K562 (cell line): ENCODE measurements around the gene KCTD11. TPM values are rescaled to one million over a fixed set of nuclear protein-coding genes. Genes with fewer than 3 reads are reported as not detected.

Experiments
- ATF1 ChIP-seq, 2 experiments: fragments of 450-650 bp in 1 of 2; IDR thresholded peaks; 2 replicates each; pipeline ENCODE4 v1.6.1; 2016; ENCODE audit warnings: missing compliant biosample characterization in 1 of 2, missing genetic modification characterization in 1 of 2
- EGR1 ChIP-seq: fragments of 450-650 bp; conservative IDR thresholded peaks from 2 replicates; pipeline ENCODE4 v1.6.1; 2017; ENCODE audit warnings: mild to moderate bottlenecking
- GABPB1 ChIP-seq: sonication (generic); formaldehyde crosslinking; IDR thresholded peaks from 2 replicates; pipeline ENCODE4 v1.8.0; 2022; ENCODE audit warnings: mild to moderate bottlenecking, missing genetic modification reagents
- JUND ChIP-seq, 2 experiments: IDR thresholded peaks; 2 replicates in 1 of 2; 3 replicates in 1 of 2; pipeline ENCODE4 v1.6.1; 2011; ENCODE audit warnings: borderline replicate concordance in 2 of 2, low read depth in 2 of 2, low read length in 2 of 2, improper control_type of control experiment in 1 of 2, missing biosample characterization in 1 of 2, missing genetic modification characterization in 1 of 2, missing genetic modification reagents in 1 of 2
- MCM3 ChIP-seq: fragments of 450-650 bp; IDR thresholded peaks from 2 replicates; pipeline ENCODE4 v1.6.1; 2016
- MEIS2 ChIP-seq: fragments of 450-650 bp; IDR thresholded peaks from 2 replicates; pipeline ENCODE4 v1.6.1; 2014; ENCODE audit warnings: mild to moderate bottlenecking; ENCODE audit not compliant: partially characterized antibody
- NCOR1 ChIP-seq: fragments of 450-650 bp; IDR thresholded peaks from 2 replicates; pipeline ENCODE4 v1.6.1; 2016; ENCODE audit warnings: mild to moderate bottlenecking, moderate library complexity
- NR2C2 ChIP-seq, 2 experiments: fragments of 200-800 bp in 1 of 2; sonication (Bioruptor generic) in 1 of 2; sonication (generic) in 1 of 2; formaldehyde crosslinking in 1 of 2; IDR thresholded peaks; 2 replicates each; pipeline versions ENCODE4 v1.6.1 to v1.8.0; 2016 to 2022; ENCODE audit warnings: mild to moderate bottlenecking in 1 of 2, missing compliant biosample characterization in 1 of 2, missing genetic modification characterization in 1 of 2, missing genetic modification reagents in 1 of 2
- PCBP2 ChIP-seq: fragments of 200-400 bp; formaldehyde crosslinking; IDR thresholded peaks from 2 replicates; pipeline ENCODE4 v1.6.1; 2018; ENCODE audit warnings: low read length, low read depth, mild to moderate bottlenecking, moderate library complexity; ENCODE audit not compliant: poor library complexity, severe bottlenecking
- POLR2A ChIP-seq: fragments of 450-650 bp; conservative IDR thresholded peaks from 2 replicates; pipeline ENCODE4 v1.6.1; 2016
- SAP30 ChIP-seq: fragments of 200-600 bp; sonication (generic); IDR thresholded peaks from 2 replicates; pipeline ENCODE4 v1.6.1; 2012; ENCODE audit warnings: borderline replicate concordance, low read depth, mild to moderate bottlenecking, moderate library complexity, low read length, control low read depth, inconsistent platforms; ENCODE audit not compliant: insufficient read depth, poor library complexity, severe bottlenecking
- SP1 ChIP-seq: sonication (generic); formaldehyde crosslinking; IDR thresholded peaks from 2 replicates; pipeline ENCODE4 v1.8.1; 2022; ENCODE audit warnings: mild to moderate bottlenecking, missing genetic modification reagents
- ZBTB7A ChIP-seq: IDR thresholded peaks from 2 replicates; pipeline ENCODE4 v1.6.1; 2011; ENCODE audit warnings: low read depth, mild to moderate bottlenecking, low read length, moderate library complexity, borderline replicate concordance; ENCODE audit not compliant: control insufficient read depth
- polyA plus RNA-seq, 8 experiments: library from polyadenylated mRNA; depleted of rRNA in 4 of 8; stranded (reverse) in 5 of 8; unstranded in 3 of 8; fragments of >200 nt; fragmentation: Nextera tagmentation in 2 of 8; fragmentation: Illumina TruSeq in 1 of 8; extraction: Ambion mirVana in 2 of 8; extraction: Trizol in 1 of 8; gene quantifications; 2 replicates each; pipeline versions ENCODE4 v1.2.1 to v1.2.3, GENCODE V29; 2011 to 2014; ENCODE audit warnings: inconsistent platforms in 1 of 8, missing spikeins in 1 of 8
- total RNA-seq, 7 experiments: library from RNA; depleted of rRNA in 6 of 7; stranded (reverse); fragments of >200 nt in 6 of 7; fragmentation: Illumina TruSeq in 2 of 7; extraction: Trizol in 2 of 7; gene quantifications; 2 replicates each; pipeline versions ENCODE4 v1.2.1 to v1.2.3, GENCODE V29; 2011 to 2021; ENCODE audit warnings: low replicate concordance in 1 of 7
- TF ChIP-seq, protein P1 (sequence below): fragments of 450-650 bp; conservative IDR thresholded peaks from 2 replicates; pipeline ENCODE4 v1.6.1; 2016; ENCODE audit warnings: missing genetic modification characterization, low read depth, mild to moderate bottlenecking, control low read depth, missing compliant biosample characterization
- TF ChIP-seq, protein P2 (sequence below): sonication (generic); formaldehyde crosslinking; IDR thresholded peaks from 2 replicates; pipeline ENCODE4 v1.8.0; 2022; ENCODE audit warnings: mild to moderate bottlenecking, low read depth, missing genetic modification reagents
- TF ChIP-seq, protein P3 (sequence below): fragments of 450-650 bp; formaldehyde crosslinking; IDR thresholded peaks from 2 replicates; pipeline ENCODE4 v1.4.0; 2020; ENCODE audit warnings: mild to moderate bottlenecking
- TF ChIP-seq, protein P4 (sequence below): fragments of 200-800 bp; sonication (Bioruptor generic); IDR thresholded peaks from 2 replicates; pipeline ENCODE4 v1.6.1; 2017; ENCODE audit warnings: missing genetic modification characterization, missing compliant biosample characterization
- TF ChIP-seq, protein P5 (sequence below): fragments of 450-650 bp; IDR thresholded peaks from one replicate; pipeline ENCODE4 v1.6.1; 2018; ENCODE audit warnings: mild to moderate bottlenecking, moderate library complexity; ENCODE audit not compliant: partially characterized antibody

The KCTD11 gene
- total and polyA plus RNA-seq, 9 of the 15 experiments (the other 6 are each of a cell fraction or from before 2014, with no cell fraction given), result 0.01 to 3.2 (median 2.5) TPM; not detected in 1

DNA sequence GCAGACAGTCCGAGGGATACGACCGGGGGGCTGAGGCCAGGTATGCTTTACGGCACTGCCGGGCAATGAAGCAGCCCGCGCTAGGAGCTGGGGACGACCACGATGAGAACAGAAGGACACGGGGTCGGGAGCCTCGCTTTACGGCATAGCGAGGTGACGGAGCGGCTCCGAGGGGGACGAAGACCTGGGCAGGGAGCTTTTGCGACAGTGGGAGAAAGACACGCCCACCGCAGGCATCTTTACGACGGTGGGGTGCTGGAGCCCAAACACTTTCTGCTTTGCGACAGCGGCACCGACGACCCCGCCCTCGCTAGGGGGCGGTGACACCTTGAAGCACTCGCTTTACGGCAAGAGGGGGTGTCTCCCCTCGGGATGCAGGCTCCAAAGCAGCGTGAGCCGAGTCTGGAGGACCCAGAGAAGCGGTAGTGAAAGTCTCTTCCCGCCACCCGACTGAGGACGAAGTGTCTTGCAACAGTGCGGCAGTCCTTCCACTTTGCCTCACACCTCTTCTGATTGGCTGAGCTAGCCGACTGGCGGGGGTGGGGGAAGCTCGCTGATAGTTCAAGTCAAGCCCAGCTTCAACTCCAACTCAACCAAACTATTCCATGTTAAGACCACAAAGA is 22.5 kb upstream of the KCTD11 start (continued):
- TF ChIP-seq, protein P1, sequence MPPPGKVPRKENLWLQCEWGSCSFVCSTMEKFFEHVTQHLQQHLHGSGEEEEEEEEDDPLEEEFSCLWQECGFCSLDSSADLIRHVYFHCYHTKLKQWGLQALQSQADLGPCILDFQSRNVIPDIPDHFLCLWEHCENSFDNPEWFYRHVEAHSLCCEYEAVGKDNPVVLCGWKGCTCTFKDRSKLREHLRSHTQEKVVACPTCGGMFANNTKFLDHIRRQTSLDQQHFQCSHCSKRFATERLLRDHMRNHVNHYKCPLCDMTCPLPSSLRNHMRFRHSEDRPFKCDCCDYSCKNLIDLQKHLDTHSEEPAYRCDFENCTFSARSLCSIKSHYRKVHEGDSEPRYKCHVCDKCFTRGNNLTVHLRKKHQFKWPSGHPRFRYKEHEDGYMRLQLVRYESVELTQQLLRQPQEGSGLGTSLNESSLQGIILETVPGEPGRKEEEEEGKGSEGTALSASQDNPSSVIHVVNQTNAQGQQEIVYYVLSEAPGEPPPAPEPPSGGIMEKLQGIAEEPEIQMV (tag), result peak; percentile 91
- peak; percentile 77; the same call in 1 of the 2 replicates for TF ChIP-seq MCM3
- peak; percentile 74; the same call in 1 of the 2 replicates for TF ChIP-seq ZBTB7A
- TF ChIP-seq, protein P2, sequence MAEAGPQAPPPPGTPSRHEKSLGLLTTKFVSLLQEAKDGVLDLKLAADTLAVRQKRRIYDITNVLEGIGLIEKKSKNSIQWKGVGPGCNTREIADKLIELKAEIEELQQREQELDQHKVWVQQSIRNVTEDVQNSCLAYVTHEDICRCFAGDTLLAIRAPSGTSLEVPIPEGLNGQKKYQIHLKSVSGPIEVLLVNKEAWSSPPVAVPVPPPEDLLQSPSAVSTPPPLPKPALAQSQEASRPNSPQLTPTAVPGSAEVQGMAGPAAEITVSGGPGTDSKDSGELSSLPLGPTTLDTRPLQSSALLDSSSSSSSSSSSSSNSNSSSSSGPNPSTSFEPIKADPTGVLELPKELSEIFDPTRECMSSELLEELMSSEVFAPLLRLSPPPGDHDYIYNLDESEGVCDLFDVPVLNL (CRISPR knock-in tag), result peak; percentile 30; the same call in 1 of the 2 replicates
- TF ChIP-seq NCOR1, result no peak
- TF ChIP-seq MEIS2, result peak; percentile 14
- no peak for TF ChIP-seq PCBP2
- TF ChIP-seq, protein P3, sequence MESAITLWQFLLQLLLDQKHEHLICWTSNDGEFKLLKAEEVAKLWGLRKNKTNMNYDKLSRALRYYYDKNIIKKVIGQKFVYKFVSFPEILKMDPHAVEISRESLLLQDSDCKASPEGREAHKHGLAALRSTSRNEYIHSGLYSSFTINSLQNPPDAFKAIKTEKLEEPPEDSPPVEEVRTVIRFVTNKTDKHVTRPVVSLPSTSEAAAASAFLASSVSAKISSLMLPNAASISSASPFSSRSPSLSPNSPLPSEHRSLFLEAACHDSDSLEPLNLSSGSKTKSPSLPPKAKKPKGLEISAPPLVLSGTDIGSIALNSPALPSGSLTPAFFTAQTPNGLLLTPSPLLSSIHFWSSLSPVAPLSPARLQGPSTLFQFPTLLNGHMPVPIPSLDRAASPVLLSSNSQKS, result no peak
- peak; percentile 70 for TF ChIP-seq SAP30
- TF ChIP-seq, protein P4, sequence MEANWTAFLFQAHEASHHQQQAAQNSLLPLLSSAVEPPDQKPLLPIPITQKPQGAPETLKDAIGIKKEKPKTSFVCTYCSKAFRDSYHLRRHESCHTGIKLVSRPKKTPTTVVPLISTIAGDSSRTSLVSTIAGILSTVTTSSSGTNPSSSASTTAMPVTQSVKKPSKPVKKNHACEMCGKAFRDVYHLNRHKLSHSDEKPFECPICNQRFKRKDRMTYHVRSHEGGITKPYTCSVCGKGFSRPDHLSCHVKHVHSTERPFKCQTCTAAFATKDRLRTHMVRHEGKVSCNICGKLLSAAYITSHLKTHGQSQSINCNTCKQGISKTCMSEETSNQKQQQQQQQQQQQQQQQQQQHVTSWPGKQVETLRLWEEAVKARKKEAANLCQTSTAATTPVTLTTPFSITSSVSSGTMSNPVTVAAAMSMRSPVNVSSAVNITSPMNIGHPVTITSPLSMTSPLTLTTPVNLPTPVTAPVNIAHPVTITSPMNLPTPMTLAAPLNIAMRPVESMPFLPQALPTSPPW (CRISPR knock-in tag), result peak; percentile 79
- TF ChIP-seq, protein P5, sequence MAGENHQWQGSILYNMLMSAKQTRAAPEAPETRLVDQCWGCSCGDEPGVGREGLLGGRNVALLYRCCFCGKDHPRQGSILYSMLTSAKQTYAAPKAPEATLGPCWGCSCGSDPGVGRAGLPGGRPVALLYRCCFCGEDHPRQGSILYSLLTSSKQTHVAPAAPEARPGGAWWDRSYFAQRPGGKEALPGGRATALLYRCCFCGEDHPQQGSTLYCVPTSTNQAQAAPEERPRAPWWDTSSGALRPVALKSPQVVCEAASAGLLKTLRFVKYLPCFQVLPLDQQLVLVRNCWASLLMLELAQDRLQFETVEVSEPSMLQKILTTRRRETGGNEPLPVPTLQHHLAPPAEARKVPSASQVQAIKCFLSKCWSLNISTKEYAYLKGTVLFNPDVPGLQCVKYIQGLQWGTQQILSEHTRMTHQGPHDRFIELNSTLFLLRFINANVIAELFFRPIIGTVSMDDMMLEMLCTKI, result no peak
- peak; percentile 70 for TF ChIP-seq POLR2A
- peak; percentile 14; the same call in 1 of the 2 replicates for TF ChIP-seq JUND (IDR thresholded peaks at IDR 0.05; ENCODE audit: borderline replicate concordance, low read depth, low read length)
- TF ChIP-seq JUND (tag; IDR thresholded peaks at IDR 0.05; ENCODE audit: borderline replicate concordance, low read depth, low read length), result 0 out of 3 replicates have a peak, but pooled peaks have one; percentile 23
- TF ChIP-seq ATF1 (CRISPR knock-in tag; IDR thresholded peaks at IDR 0.05), result no peak
- peak; percentile 45; the same call in 1 of the 2 replicates for TF ChIP-seq ATF1 (tag; IDR thresholded peaks at IDR 0.05)
- TF ChIP-seq EGR1, result peak; percentile 77
- TF ChIP-seq SP1 (CRISPR knock-in tag), result peak; percentile 87
- peak; percentile 37; the same call in 1 of the 2 replicates for TF ChIP-seq GABPB1 (CRISPR knock-in tag)
- 0 out of 2 replicates have a peak, but pooled peaks have one; percentile 20 for TF ChIP-seq NR2C2 (CRISPR knock-in tag; IDR thresholded peaks at IDR 0.05)
- peak; percentile 79 for TF ChIP-seq NR2C2 (tag; IDR thresholded peaks at IDR 0.05)
